ENCODE measurements around the gene SUGCT.
"Not testable (repeated sequence)": the region's sequence is repeated elsewhere in the genome, so short reads cannot be mapped to it uniquely, and the experiment has no call there.

Gene SUGCT

DNA sequence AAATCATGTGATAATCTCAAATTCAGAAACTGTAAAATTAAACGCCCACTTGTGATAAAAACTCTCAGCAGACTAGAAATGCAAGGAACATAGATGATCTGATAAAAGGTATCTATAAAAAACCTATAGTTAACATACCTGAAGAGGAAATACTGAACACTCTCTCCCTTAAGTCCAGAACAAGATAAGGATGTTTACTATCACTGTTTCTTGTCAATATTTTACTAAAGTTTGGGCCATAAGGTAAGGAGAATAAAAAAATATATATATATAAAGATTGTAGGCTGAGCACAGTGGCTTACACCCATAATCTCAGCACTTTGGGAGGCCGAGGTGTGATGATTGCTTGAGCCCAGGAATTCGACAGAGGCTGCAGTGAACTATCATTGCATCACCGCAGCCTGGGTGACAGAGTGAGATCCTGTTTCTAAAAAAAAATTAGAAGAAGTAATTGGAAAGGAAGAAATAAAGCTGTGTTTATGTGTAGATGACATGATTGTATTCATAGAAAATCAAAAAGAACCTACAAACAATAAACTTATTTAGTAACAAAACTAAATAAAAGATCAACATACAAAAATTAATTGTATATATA, 28.8 kb upstream of the SUGCT start:
- H3K9ac ChIP-seq (ENCODE audit: low read depth, low read length) = no peak overlapping the region
- no peak overlapping the region for H3K4me3 ChIP-seq (ENCODE audit: low read depth, low read length)
- no peaks in the 10 kb centered on the region for H3K9me3 ChIP-seq (ENCODE audit: control insufficient read depth, insufficient read depth, low read length)
- no peak overlapping the region for H3K27ac ChIP-seq (ENCODE audit: low read depth, low read length)
- no peaks in the 10 kb centered on the region for H3K36me3 ChIP-seq (ENCODE audit: control insufficient read depth, insufficient read depth, low read length)
- no peaks in the 10 kb centered on the region for H3K27me3 ChIP-seq (ENCODE audit: control insufficient read depth, insufficient read depth, low read length)
- no peaks in the 10 kb centered on the region for H3K4me1 ChIP-seq (ENCODE audit: control insufficient read depth, insufficient read depth, low read length)

DNA sequence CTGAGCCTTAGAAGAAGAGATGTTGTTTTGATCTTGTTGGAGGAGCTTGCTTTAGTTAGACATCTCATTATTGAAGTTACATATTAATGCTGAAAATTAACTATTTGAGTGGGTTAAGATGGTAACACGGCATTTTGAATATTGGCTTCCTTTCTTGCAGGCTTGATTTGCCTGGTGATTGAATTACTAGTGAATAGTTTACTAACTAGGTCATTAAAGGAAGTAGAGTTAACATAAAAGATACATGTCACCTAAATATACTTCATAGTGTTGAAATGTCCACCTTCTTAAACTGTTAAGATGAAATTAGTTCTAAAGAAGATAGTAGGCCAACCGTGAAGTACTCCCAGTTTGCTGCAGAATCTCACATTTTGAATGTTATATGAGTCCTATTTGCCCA, 18.9 kb upstream of the SUGCT start:
- Histone ChIP-seq H3K36me3 (ENCODE audit: control insufficient read depth, insufficient read depth, low read length) (no peaks in the 10 kb centered on the region), H3K9me3 (ENCODE audit: control insufficient read depth, insufficient read depth, low read length) (no peaks in the 10 kb centered on the region)

DNA sequence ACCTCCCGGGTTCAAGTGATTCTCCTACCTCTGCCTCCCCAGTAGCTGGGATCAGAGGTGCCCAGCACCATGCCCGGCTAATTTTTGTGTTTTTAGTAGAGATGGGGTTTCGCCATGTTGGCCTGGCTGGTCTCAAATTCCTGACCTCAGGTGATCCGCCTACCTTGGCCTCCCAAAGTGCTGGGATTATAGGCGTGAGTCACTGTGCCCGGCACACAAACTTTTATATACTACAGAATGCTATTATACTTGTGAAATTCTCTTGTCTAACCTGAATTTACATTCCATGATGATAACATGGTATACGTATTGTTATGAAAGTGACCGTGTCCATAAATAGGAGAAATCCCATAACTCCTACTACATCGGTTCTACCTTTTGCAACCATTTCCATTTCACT, 17.6 kb upstream of the SUGCT start:
- H3K9ac ChIP-seq (ENCODE audit: low read depth, low read length); H3K9me3 ChIP-seq (ENCODE audit: control insufficient read depth, insufficient read depth, low read length); H3K27me3 ChIP-seq (ENCODE audit: control insufficient read depth, insufficient read depth, low read length); H3K4me3 ChIP-seq (ENCODE audit: low read depth, low read length); H3K36me3 ChIP-seq (ENCODE audit: control insufficient read depth, insufficient read depth, low read length); H3K4me1 ChIP-seq (ENCODE audit: control insufficient read depth, insufficient read depth, low read length): not testable (repeated sequence)
- peak overlapping the region; percentile 47 for H3K27ac ChIP-seq (ENCODE audit: low read depth, low read length)

More for the DNA sequence above, 18.9 kb upstream of the SUGCT start:
- Histone ChIP-seq H3K27me3 (ENCODE audit: control insufficient read depth, insufficient read depth, low read length) (no peaks in the 10 kb centered on the region), H3K4me3 (ENCODE audit: low read depth, low read length) (no peak overlapping the region), H3K9ac (ENCODE audit: low read depth, low read length) (no peak overlapping the region), H3K4me1 (ENCODE audit: control insufficient read depth, insufficient read depth, low read length) (no peaks in the 10 kb centered on the region), H3K27ac (ENCODE audit: low read depth, low read length) (no peak overlapping the region)

DNA sequence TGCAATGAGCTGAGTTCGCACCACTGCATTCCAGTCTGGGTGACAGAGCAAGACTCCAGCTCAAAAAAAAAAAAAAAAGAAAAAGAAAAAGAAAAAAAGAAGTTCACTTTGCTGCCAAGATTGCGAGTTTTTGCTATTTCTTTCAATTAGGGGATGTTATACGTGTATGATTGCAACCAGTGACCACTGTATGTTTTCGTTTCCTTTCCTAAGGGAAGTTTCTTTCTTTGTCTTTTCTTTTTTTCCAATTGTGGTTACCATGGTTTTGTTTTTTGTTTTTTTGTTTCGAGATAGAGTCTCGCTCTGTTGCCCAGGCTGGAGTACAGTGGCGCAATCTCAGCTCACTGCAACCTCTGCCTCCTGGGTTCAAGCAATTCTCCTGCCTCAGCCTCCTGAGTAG, 16.6 kb upstream of the SUGCT start:
- H3K4me3 ChIP-seq (ENCODE audit: low read depth, low read length); H3K9me3 ChIP-seq (ENCODE audit: control insufficient read depth, insufficient read depth, low read length); H3K4me1 ChIP-seq (ENCODE audit: control insufficient read depth, insufficient read depth, low read length); H3K36me3 ChIP-seq (ENCODE audit: control insufficient read depth, insufficient read depth, low read length); H3K27me3 ChIP-seq (ENCODE audit: control insufficient read depth, insufficient read depth, low read length); H3K9ac ChIP-seq (ENCODE audit: low read depth, low read length); H3K27ac ChIP-seq (ENCODE audit: low read depth, low read length): not testable (repeated sequence)

DNA sequence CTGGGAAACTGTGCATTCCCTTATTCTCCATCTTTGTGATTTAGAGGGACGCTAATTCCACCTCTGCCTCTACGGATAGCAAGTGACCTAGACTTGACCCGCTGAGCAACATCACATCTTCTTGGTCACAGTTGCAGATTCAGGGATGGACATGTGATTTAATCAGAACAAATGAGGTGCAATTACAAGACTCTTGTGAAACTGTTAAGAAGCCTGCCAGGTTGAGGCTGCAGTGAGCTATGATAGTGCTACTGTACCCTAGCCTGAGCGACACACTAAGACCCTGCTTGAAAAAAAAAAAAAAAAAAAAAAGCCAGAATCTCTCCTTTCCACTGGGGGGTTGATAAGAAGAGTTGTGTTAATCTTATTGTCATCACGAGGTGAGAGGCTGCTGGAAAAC, 14.8 kb upstream of the SUGCT start:
- Histone ChIP-seq H3K4me3 (ENCODE audit: low read depth, low read length) (no peak overlapping the region), H3K9ac (ENCODE audit: low read depth, low read length) (no peak overlapping the region), H3K4me1 (ENCODE audit: control insufficient read depth, insufficient read depth, low read length) (no peaks in the 10 kb centered on the region), H3K27ac (ENCODE audit: low read depth, low read length) (no peak overlapping the region), H3K27me3 (ENCODE audit: control insufficient read depth, insufficient read depth, low read length) (no peaks in the 10 kb centered on the region), H3K9me3 (ENCODE audit: control insufficient read depth, insufficient read depth, low read length) (no peaks in the 10 kb centered on the region), H3K36me3 (ENCODE audit: control insufficient read depth, insufficient read depth, low read length) (no peaks in the 10 kb centered on the region)

DNA sequence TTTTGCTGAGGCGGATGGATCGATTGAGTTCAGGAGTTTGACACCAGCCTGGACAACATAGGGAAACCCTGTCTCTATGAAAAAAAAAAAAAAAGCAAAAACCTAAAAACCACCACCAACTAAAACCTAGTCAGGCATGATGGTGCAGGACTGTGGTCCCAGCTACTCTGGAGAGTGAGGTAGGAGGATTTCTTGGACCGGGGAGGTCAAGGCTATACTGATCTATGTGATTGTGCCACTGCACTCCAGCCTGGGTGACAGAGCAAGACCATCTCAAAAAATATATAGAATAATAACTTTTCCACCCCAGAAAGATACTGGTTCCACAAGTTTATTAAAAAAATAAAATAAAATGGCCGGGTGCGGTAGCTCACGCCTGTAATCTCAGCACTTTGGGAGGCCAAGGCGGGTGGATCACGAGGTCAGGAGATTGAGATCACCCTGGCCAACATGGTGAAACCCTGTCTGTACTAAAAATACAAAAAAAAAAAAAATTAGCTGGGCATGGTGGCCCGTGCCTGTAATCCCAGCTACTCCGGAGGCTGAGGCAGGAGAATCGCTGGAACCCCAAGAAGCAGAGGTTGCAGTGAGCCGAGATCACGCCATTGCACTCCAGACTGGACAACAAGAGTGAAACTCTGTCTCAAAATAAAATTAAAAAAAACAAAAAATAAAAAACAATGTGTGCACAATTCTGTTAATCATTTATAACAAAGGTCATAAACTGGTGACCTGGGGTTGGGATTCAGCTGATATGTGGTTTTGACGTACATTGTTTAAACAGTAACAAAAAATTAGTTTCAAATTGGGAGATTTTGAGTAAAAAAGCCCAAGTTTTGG, 12.5 kb upstream of the SUGCT start:
- H3K36me3 ChIP-seq (ENCODE audit: control insufficient read depth, insufficient read depth, low read length); H3K27me3 ChIP-seq (ENCODE audit: control insufficient read depth, insufficient read depth, low read length); H3K9ac ChIP-seq (ENCODE audit: low read depth, low read length); H3K27ac ChIP-seq (ENCODE audit: low read depth, low read length); H3K4me3 ChIP-seq (ENCODE audit: low read depth, low read length); H3K4me1 ChIP-seq (ENCODE audit: control insufficient read depth, insufficient read depth, low read length); H3K9me3 ChIP-seq (ENCODE audit: control insufficient read depth, insufficient read depth, low read length): not testable (repeated sequence)

DNA sequence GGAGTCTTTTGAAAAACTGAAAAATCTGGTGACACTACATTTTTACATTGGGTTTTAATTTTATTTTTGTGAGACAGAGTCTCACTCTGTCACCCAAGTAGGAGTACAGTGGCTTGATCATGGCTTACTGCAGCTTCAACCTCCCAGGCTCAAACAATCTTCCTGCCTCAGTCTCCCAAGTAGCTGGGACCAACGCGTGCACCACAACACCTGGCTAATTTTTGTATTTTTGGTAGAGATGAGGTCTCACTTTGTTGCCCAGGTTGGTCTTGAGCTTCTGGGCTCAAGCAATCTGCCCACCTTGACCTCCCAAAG, 11.9 kb upstream of the SUGCT start:
- Histone ChIP-seq H3K9me3 (ENCODE audit: control insufficient read depth, insufficient read depth, low read length) (no peaks in the 10 kb centered on the region), H3K27ac (ENCODE audit: low read depth, low read length) (no peak overlapping the region), H3K4me1 (ENCODE audit: control insufficient read depth, insufficient read depth, low read length) (no peaks in the 10 kb centered on the region), H3K4me3 (ENCODE audit: low read depth, low read length) (no peak overlapping the region), H3K36me3 (ENCODE audit: control insufficient read depth, insufficient read depth, low read length) (no peaks in the 10 kb centered on the region), H3K9ac (ENCODE audit: low read depth, low read length) (no peak overlapping the region), H3K27me3 (ENCODE audit: control insufficient read depth, insufficient read depth, low read length) (no peaks in the 10 kb centered on the region)

DNA sequence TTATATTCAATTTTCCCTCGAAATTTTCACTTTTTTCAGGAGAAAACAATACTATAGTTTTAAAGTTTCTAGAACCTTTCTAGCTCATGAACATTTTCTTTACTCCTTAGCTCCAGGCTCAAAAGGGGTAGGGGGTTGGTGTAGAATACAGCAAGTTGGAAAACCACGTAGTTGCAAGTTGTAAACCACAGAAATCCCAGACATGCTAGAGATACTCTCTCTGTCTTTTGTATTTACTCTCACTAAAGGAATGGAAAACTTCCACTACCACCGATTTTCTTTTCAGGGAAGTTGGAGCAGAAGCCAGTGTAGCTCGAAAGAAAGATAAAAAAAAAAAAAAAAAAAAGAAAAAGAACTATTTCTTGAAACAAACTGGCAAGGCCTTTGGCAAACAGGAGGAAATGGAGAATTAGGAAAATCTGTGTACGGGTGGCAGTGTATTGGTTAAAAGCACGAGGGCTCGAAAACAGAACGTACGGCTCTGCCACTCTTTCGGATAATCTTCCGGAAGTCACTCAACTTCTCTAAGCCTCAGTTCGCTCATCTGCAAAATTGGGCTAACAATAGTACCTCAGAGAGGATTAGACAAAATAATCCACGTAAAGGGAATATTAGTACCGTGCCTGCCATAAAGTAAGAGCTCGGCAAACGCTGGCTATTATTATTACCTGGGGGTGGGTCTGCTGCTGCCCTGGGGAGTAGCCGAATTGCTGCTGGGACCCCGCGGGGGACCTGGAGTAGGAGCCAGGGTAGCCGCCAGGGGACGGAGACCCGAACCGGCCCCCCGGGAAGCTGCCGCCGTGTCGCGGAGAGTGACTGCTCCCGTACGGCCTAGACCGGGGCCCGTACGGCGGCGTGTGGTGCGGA, 1.0 kb upstream of the SUGCT start:
- Histone ChIP-seq H3K4me3 (ENCODE audit: low read depth, low read length) (peak overlapping the region; percentile 90), H3K27ac (ENCODE audit: low read depth, low read length) (peak overlapping the region; percentile 97), H3K27me3 (ENCODE audit: control insufficient read depth, insufficient read depth, low read length) (peaks cover 13% of the 10 kb centered on the region), H3K36me3 (ENCODE audit: control insufficient read depth, insufficient read depth, low read length) (peaks cover 12% of the 10 kb centered on the region; the same call in 1 of the 2 replicates), H3K4me1 (ENCODE audit: control insufficient read depth, insufficient read depth, low read length) (peaks cover 8% of the 10 kb centered on the region; the same call in 1 of the 2 replicates), H3K9me3 (ENCODE audit: control insufficient read depth, insufficient read depth, low read length) (no peaks in the 10 kb centered on the region), H3K9ac (ENCODE audit: low read depth, low read length) (peak overlapping the region; percentile 90)

DNA sequence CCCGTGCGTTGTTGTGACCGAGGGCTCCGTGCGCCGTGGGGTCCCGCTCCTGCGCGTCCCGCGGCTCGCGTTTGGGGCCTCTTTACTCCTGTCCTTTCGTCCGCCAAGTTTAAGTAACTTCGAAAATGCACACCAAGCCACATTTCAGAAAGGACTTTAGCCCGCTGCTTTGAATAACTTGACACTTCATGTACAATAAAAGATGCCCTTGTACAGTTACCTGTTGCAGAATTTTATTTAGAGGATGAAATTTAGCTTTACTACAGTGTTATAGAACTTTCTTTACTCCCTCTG, 459 bp downstream of the SUGCT start:
- H3K9ac ChIP-seq (ENCODE audit: low read depth, low read length) = no peak overlapping the region
- H3K36me3 ChIP-seq (ENCODE audit: control insufficient read depth, insufficient read depth, low read length) = peaks cover 12% of the 10 kb centered on the region; the same call in 1 of the 2 replicates
- peak overlapping the region; percentile 97 for H3K27ac ChIP-seq (ENCODE audit: low read depth, low read length)
- no peaks in the 10 kb centered on the region for H3K9me3 ChIP-seq (ENCODE audit: control insufficient read depth, insufficient read depth, low read length)
- peaks cover 13% of the 10 kb centered on the region for H3K27me3 ChIP-seq (ENCODE audit: control insufficient read depth, insufficient read depth, low read length)
- H3K4me3 ChIP-seq (ENCODE audit: low read depth, low read length) = peak overlapping the region; percentile 90
- H3K4me1 ChIP-seq (ENCODE audit: control insufficient read depth, insufficient read depth, low read length) = peaks cover 8% of the 10 kb centered on the region; the same call in 1 of the 2 replicates

DNA sequence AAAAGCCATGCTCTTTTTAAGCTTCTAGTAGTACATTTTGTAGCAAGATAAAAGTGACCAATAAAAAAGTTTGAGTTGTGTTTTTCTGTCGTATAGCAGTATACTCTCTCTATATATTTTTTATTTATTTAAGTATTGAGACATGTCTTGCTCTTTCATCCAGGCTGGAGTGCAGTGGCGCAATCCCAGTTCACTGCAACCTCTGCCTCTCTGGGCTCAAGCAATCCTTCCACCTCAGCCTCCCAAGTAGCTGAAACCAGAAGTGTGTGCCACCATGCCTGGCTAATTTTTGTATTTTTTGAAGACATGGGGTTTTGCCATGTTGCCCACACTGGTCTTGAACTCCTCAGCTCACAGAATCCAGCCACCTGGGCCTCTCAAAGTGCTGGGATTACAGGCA, 2.8 kb downstream of the SUGCT start:
- Histone ChIP-seq H3K36me3 (ENCODE audit: control insufficient read depth, insufficient read depth, low read length) (peaks cover 4% of the 10 kb centered on the region; the same call in 1 of the 2 replicates), H3K9me3 (ENCODE audit: control insufficient read depth, insufficient read depth, low read length) (no peaks in the 10 kb centered on the region), H3K27me3 (ENCODE audit: control insufficient read depth, insufficient read depth, low read length) (peaks cover 13% of the 10 kb centered on the region), H3K4me1 (ENCODE audit: control insufficient read depth, insufficient read depth, low read length) (peaks cover 8% of the 10 kb centered on the region; the same call in 1 of the 2 replicates), H3K9ac (ENCODE audit: low read depth, low read length) (no peak overlapping the region), H3K4me3 (ENCODE audit: low read depth, low read length) (no peak overlapping the region), H3K27ac (ENCODE audit: low read depth, low read length) (no peak overlapping the region)

DNA sequence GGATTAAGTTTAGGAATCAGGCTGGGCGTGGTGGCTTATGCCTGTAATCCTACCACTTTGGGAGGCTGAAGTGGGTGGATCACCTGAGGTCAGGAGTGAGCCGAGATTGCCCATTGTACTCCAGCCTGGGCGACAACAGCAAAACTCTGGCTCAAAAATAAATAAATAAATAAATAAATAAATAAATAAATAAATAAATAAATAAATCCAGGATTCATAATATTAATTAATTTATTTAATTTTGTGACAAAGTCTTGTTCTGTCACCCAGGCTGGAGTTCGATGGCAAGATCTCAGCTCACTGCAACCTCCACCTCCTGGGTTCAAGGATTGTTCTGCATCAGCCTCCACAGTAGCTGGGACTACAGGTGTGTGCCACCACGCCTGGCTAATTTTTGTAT, 4.2 kb downstream of the SUGCT start:
- peaks cover 13% of the 10 kb centered on the region for H3K27me3 ChIP-seq (ENCODE audit: control insufficient read depth, insufficient read depth, low read length)
- no peaks in the 10 kb centered on the region for H3K9me3 ChIP-seq (ENCODE audit: control insufficient read depth, insufficient read depth, low read length)
- H3K9ac ChIP-seq (ENCODE audit: low read depth, low read length) = no peak overlapping the region
- H3K36me3 ChIP-seq (ENCODE audit: control insufficient read depth, insufficient read depth, low read length) = no peaks in the 10 kb centered on the region
- H3K4me3 ChIP-seq (ENCODE audit: low read depth, low read length) = no peak overlapping the region
- no peak overlapping the region for H3K27ac ChIP-seq (ENCODE audit: low read depth, low read length)
- no peaks in the 10 kb centered on the region for H3K4me1 ChIP-seq (ENCODE audit: control insufficient read depth, insufficient read depth, low read length)
